ENCODE measurements around the gene NIN. TPM values are rescaled to one million over a fixed set of nuclear protein-coding genes. Genes with fewer than 3 reads are reported as not detected.

Gene NIN
- total RNA-seq, 1 donor from 2014 or later: 21.0 TPM

- peaks cover 9% of the 10 kb centered on the region for H3K9me3 Mint-ChIP-seq (ENCODE audit: low read depth)
- DNase-seq (ENCODE audit: low spot score, unreplicated experiment): no peak
These were observed 142.1 kb downstream of the NIN start for GRCh38 chr14:50688875-50689274.

GRCh38 chr14:50679674-50680073 is 151.3 kb downstream of the NIN start:
- Mint-ChIP-seq H3K36me3 (ENCODE audit: insufficient read depth) (no peaks in the 10 kb centered on the region), H3K4me1 (ENCODE audit: low read depth) (peaks cover 10% of the 10 kb centered on the region), H3K9me3 (ENCODE audit: low read depth) (peaks cover 5% of the 10 kb centered on the region), H3K27ac (no peak overlapping the region), H3K27me3 (peaks cover 16% of the 10 kb centered on the region), H3K4me3 (ENCODE audit: low read depth) (no peak overlapping the region)
- TF ChIP-seq CTCF (IDR thresholded peaks at IDR 0.05; ENCODE audit: unreplicated experiment): no peak
- DNase-seq (ENCODE audit: low spot score, unreplicated experiment): no peak

More at GRCh38 chr14:50688875-50689274, 142.1 kb downstream of the NIN start:
- Mint-ChIP-seq H3K27ac (no peak overlapping the region), H3K36me3 (ENCODE audit: insufficient read depth) (no peaks in the 10 kb centered on the region), H3K4me1 (ENCODE audit: low read depth) (no peaks in the 10 kb centered on the region), H3K4me3 (ENCODE audit: low read depth) (no peak overlapping the region), H3K27me3 (peaks cover 4% of the 10 kb centered on the region)
- no peak for TF ChIP-seq CTCF (IDR thresholded peaks at IDR 0.05; ENCODE audit: unreplicated experiment)

GRCh38 chr14:50678163-50678562 is 152.8 kb downstream of the NIN start:
- no peak for TF ChIP-seq CTCF (IDR thresholded peaks at IDR 0.05; ENCODE audit: unreplicated experiment)
- peaks cover 5% of the 10 kb centered on the region for H3K9me3 Mint-ChIP-seq (ENCODE audit: low read depth)

GRCh38 chr14:50677527-50678063 is 153.4 kb downstream of the NIN start:
- peaks cover 5% of the 10 kb centered on the region for H3K9me3 Mint-ChIP-seq (ENCODE audit: low read depth)
- DNase-seq (ENCODE audit: low spot score, unreplicated experiment): no peak
- no peak overlapping the region for H3K27ac Mint-ChIP-seq
- no peaks in the 10 kb centered on the region for H3K36me3 Mint-ChIP-seq (ENCODE audit: insufficient read depth)
- no peak overlapping the region for H3K4me3 Mint-ChIP-seq (ENCODE audit: low read depth)
- H3K4me1 Mint-ChIP-seq (ENCODE audit: low read depth): peaks cover 10% of the 10 kb centered on the region
- no peak for TF ChIP-seq CTCF (IDR thresholded peaks at IDR 0.05; ENCODE audit: unreplicated experiment)
- peaks cover 16% of the 10 kb centered on the region for H3K27me3 Mint-ChIP-seq

More at GRCh38 chr14:50678163-50678562, 152.8 kb downstream of the NIN start:
- H3K27me3 Mint-ChIP-seq: peaks cover 16% of the 10 kb centered on the region
- no peak overlapping the region for H3K4me3 Mint-ChIP-seq (ENCODE audit: low read depth)
- H3K36me3 Mint-ChIP-seq (ENCODE audit: insufficient read depth): no peaks in the 10 kb centered on the region
- no peak for DNase-seq (ENCODE audit: low spot score, unreplicated experiment)
- no peak overlapping the region for H3K27ac Mint-ChIP-seq
- H3K4me1 Mint-ChIP-seq (ENCODE audit: low read depth): peaks cover 10% of the 10 kb centered on the region

GRCh38 chr14:50676814-50677516 is 154.0 kb downstream of the NIN start:
- Mint-ChIP-seq H3K27ac (no peak overlapping the region), H3K27me3 (peaks cover 16% of the 10 kb centered on the region), H3K4me1 (ENCODE audit: low read depth) (peaks cover 10% of the 10 kb centered on the region), H3K9me3 (ENCODE audit: low read depth) (peaks cover 5% of the 10 kb centered on the region), H3K4me3 (ENCODE audit: low read depth) (no peak overlapping the region), H3K36me3 (ENCODE audit: insufficient read depth) (no peaks in the 10 kb centered on the region)
- DNase-seq (ENCODE audit: low spot score, unreplicated experiment): no peak
- TF ChIP-seq CTCF (IDR thresholded peaks at IDR 0.05; ENCODE audit: unreplicated experiment): no peak

All from progenitor cell of endocrine pancreas (in vitro differentiated cells).